ENCODE measurements around the gene SLC5A12.

GRCh38 chr11:26651916-26652315 is 69.9 kb downstream of the SLC5A12 start:
- no peak for TF ChIP-seq CTCF (IDR thresholded peaks at IDR 0.05; ENCODE audit: low read depth, low read length)
- no peak for TF ChIP-seq POLR2A (IDR thresholded peaks at IDR 0.05; ENCODE audit: extremely low read depth, insufficient read length)
- TF ChIP-seq, protein P1, sequence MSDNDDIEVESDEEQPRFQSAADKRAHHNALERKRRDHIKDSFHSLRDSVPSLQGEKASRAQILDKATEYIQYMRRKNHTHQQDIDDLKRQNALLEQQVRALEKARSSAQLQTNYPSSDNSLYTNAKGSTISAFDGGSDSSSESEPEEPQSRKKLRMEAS (IDR thresholded peaks at IDR 0.05; ENCODE audit: low read depth, low read length), result no peak

All from NB4 (cell line).